22Rv1 (cell line): ENCODE data around the gene B4GALT2.

Source experiments
- CTCF ChIP-seq: fragments of 450-650 bp; IDR thresholded peaks from 2 replicates; pipeline ENCODE4 v1.5.1; 2017; ENCODE audit warnings: mild to moderate bottlenecking
- ZFX ChIP-seq: fragments of 450-650 bp; IDR thresholded peaks from 2 replicates; pipeline ENCODE4 v1.6.1; 2017; ENCODE audit warnings: antibody characterized with exemption, borderline replicate concordance

GRCh38 chr1:44020464-44020863, 41.5 kb downstream of the B4GALT2 start:
- TF ChIP-seq CTCF, result no peak
- TF ChIP-seq ZFX, result no peak
